Psoas muscle (tissue), 8 donors: ENCODE measurements around the gene EYA2. TPM values are rescaled to one million over a fixed set of nuclear protein-coding genes. Genes with fewer than 3 reads are reported as not detected.
A peak's percentile ranks its signal among the peaks of the same experiment; 100 is the strongest.

Experiments
- ATAC-seq, 4 donors: fragments of 200-7000 bp; cut with Tn5 transposase; one replicate each; pipeline ENCODE4 v1.9.1; 2020; ENCODE audit warnings: moderate library complexity in 3 of 4, mild to moderate bottlenecking in 2 of 4
- DNase-seq, 2 donors: peaks; one replicate each; pipeline ENCODE4 v3.0.0-alpha.2; 2020
- H3K27ac ChIP-seq: fragments of 200-600 bp; one replicate; pipeline ENCODE4 v1.8.0; 2022
- H3K27me3 ChIP-seq, 3 donors: fragments of 200-600 bp in 1 of 3; one replicate each; pipeline versions ENCODE4 v1.6.1 to v1.8.0; 2013 to 2022; ENCODE audit warnings: low read length in 2 of 3, mild to moderate bottlenecking in 2 of 3, moderate library complexity in 1 of 3; ENCODE audit not compliant: insufficient read depth in 3 of 3
- H3K36me3 ChIP-seq, 2 donors: fragments of 200-600 bp in 1 of 2; one replicate each; pipeline versions ENCODE4 v1.6.1 to v1.8.0; 2013 to 2022; ENCODE audit warnings: low read depth in 1 of 2, mild to moderate bottlenecking in 1 of 2, moderate library complexity in 1 of 2; ENCODE audit not compliant: insufficient read depth in 1 of 2
- H3K4me1 ChIP-seq: fragments of 200-600 bp; one replicate; pipeline ENCODE4 v1.8.0; 2022
- H3K4me3 ChIP-seq: fragments of 200-600 bp; one replicate; pipeline ENCODE4 v1.8.0; 2022; ENCODE audit warnings: mild to moderate bottlenecking
- H3K9me3 ChIP-seq: fragments of 200-600 bp; one replicate; pipeline ENCODE4 v1.8.0; 2022
- CTCF ChIP-seq: fragments of 200-600 bp; IDR thresholded peaks from one replicate; pipeline ENCODE4 v1.8.0; 2022; ENCODE audit warnings: antibody characterized with exemption
- WGBS, 3 donors: extraction: QIAGEN DNeasy Blood & Tissue Kit; methylation state at CpG; one replicate each; pipeline versions ENCODE4 v1.1.6 to v1.1.7; 2013; 5-methylcytosine and 5-hydroxymethylcytosine counted together
- intact Hi-C, 2 donors: fragments of 100-400 bp; cut with DNase I; formaldehyde crosslinking; loops; one replicate each; pipeline versions ENCODE4 v1.11.0 to v1.14.2; 2022
- polyA plus RNA-seq, 3 donors: library from polyadenylated mRNA; stranded (reverse); fragments of 200-250 nt; gene quantifications; one replicate each; pipeline ENCODE4 v1.2.3, GENCODE V29; 2013
- total RNA-seq, 4 donors: library from RNA; stranded (reverse); fragmentation: NEBNext Ultra II Directional in 2 of 4; extraction: Animal tissue kit (Norgen Biotek cat#: 25700) in 2 of 4; gene quantifications; one replicate each; pipeline versions ENCODE4 v1.2.1 to v1.2.4, GENCODE V29; 2021 to 2023
- donor health status: healthy with polysubstance abuse.
- donor health status: DM: no; HTN: no; CAD: no; lungs with moderate emphysema.
- donor health status: Bipolar disorder and iron deficiency.
- donor health status: healthy.
- donor health status: DM: yes; HTN: yes; CAD: no.
- donor health status: DM: no; HTN: no; CAD: no.
- donor health status: DM: no; HTN: no; CAD: no.
- donor health status: DM: yes; HTN: yes; CAD: no.

The EYA2 gene
- total and polyA plus RNA-seq, 7 donors: 0.72 to 4.0 (median 2.0) TPM

- no peaks in the 10 kb centered on the region for H3K36me3 ChIP-seq
- TF ChIP-seq CTCF: no peak
- no peaks in the 10 kb centered on the region for H3K27me3 ChIP-seq
- H3K27ac ChIP-seq: no peak overlapping the region
- DNase-seq: no peak
- H3K4me1 ChIP-seq: no peaks in the 10 kb centered on the region
- ATAC-seq: no peak
- intact Hi-C loops: no loop called here
- no peak overlapping the region for H3K4me3 ChIP-seq
- H3K9me3 ChIP-seq: peaks cover 3% of the 10 kb centered on the region
- WGBS, 3 donors: 52 to 68% (median 61%) methylated on average over 5 of the region's 5 CpGs
Measured at GRCh38 chr20:47113362-47114109, 218.9 kb downstream of the EYA2 start.

GRCh38 chr20:47115694-47116093 is 221.1 kb downstream of the EYA2 start:
- DNase-seq (no peak), ATAC-seq (no peak)
- no peak overlapping the region for H3K4me3 ChIP-seq
- H3K4me1 ChIP-seq: no peaks in the 10 kb centered on the region
- WGBS, 3 donors: 86 to 96% (median 95%) methylated on average over 4 of the region's 4 CpGs
- no peaks in the 10 kb centered on the region for H3K27me3 ChIP-seq
- intact Hi-C loops: no loop called here
- H3K27ac ChIP-seq: no peak overlapping the region
- H3K9me3 ChIP-seq: peaks cover 3% of the 10 kb centered on the region
- no peak for TF ChIP-seq CTCF
- no peaks in the 10 kb centered on the region for H3K36me3 ChIP-seq

GRCh38 chr20:47117371-47117770 is 222.7 kb downstream of the EYA2 start:
- H3K36me3 ChIP-seq: no peaks in the 10 kb centered on the region
- peak overlapping the region; percentile 28 for H3K27ac ChIP-seq
- TF ChIP-seq CTCF: no peak
- DNase-seq: peak in 1 of 2 donors; percentile 59
- no peak overlapping the region for H3K4me3 ChIP-seq
- H3K27me3 ChIP-seq: no peaks in the 10 kb centered on the region
- ATAC-seq: no peak
- WGBS, 3 donors: 61 to 66% (median 63%) methylated on average over 16 of the region's 16 CpGs
- intact Hi-C loops: no loop called here
- H3K4me1 ChIP-seq: no peaks in the 10 kb centered on the region
- H3K9me3 ChIP-seq: no peaks in the 10 kb centered on the region

GRCh38 chr20:47117773-47118172 is 223.1 kb downstream of the EYA2 start:
- no peak overlapping the region for H3K4me3 ChIP-seq
- peak overlapping the region; percentile 28 for H3K27ac ChIP-seq
- no peak for ATAC-seq
- no peak for TF ChIP-seq CTCF
- no peaks in the 10 kb centered on the region for H3K9me3 ChIP-seq
- intact Hi-C loops: no loop called here
- 40 to 47% (median 46%) methylated on average over 4 of the region's 4 CpGs for WGBS, 3 donors
- H3K36me3 ChIP-seq: no peaks in the 10 kb centered on the region
- no peak for DNase-seq
- H3K27me3 ChIP-seq: no peaks in the 10 kb centered on the region
- H3K4me1 ChIP-seq: no peaks in the 10 kb centered on the region

- no peak for TF ChIP-seq CTCF
- ATAC-seq: no peak
- intact Hi-C loops: no loop called here
- no peak for DNase-seq
- Histone ChIP-seq H3K27me3 (no peaks in the 10 kb centered on the region), H3K36me3 (no peaks in the 10 kb centered on the region), H3K4me1 (no peaks in the 10 kb centered on the region), H3K9me3 (no peaks in the 10 kb centered on the region), H3K27ac (peak overlapping the region; percentile 28), H3K4me3 (no peak overlapping the region)
- 15 to 25% (median 20%) methylated on average over 4 of the region's 4 CpGs for WGBS, 3 donors
Measured at GRCh38 chr20:47118206-47118605, 223.6 kb downstream of the EYA2 start.
